Right ventricle myocardium inferior (tissue), 1 donor: ENCODE measurements around the gene OR2J3. TPM values are rescaled to one million over a fixed set of nuclear protein-coding genes. Genes with fewer than 3 reads are reported as not detected.
"Not testable (repeated sequence)": the region's sequence is repeated elsewhere in the genome, so short reads cannot be mapped to it uniquely, and the experiment has no call there.

ENCODE experiments used
- ATAC-seq: fragments of 200-7000 bp; cut with Tn5 transposase; one replicate; pipeline ENCODE4 v1.9.1; 2020; ENCODE audit warnings: mild to moderate bottlenecking, moderate library complexity
- DNase-seq: peaks from one replicate; pipeline ENCODE4 v3.0.0; 2021; ENCODE audit errors: missing footprints
- intact Hi-C: fragments of 100-400 bp; cut with DNase I; formaldehyde crosslinking; loops from one replicate; pipeline ENCODE4 v1.11.0; 2022
- long read RNA-seq: library from polyadenylated mRNA; unstranded; transcript quantifications from one replicate; pipeline ENCODE4 v2.0.0, GENCODE V29; 2021
- total RNA-seq: library from RNA; stranded (reverse); fragmentation: NEBNext Ultra II Directional; extraction: Animal tissue kit (Norgen Biotek cat#: 25700); gene quantifications from one replicate; pipeline ENCODE4 v1.2.1, GENCODE V29; 2021
- donor health status: DM: no; HTN: yes; CAD: no; lungs with severe emphysema.

The OR2J3 gene
- not detected for total RNA-seq
- long read RNA-seq: 0 reads

DNA sequence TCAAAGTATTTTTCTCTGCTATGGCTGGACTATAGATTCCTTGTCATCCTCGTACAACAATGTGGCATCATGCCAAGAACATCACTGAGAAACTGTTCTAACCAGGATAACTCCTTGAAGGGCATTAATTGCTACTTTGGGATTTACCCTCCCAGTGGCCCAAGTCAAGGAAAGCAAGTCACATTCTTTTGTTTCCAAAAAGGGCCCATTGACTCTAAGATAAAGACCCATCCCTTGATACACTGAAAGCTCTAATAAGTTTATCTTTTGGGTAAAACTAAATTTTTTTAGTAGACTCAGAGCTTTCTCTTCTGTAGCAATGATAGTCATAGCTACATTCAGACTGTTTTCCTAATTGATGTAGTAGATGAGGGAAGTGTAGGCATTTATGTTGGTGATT, at the start of gene OR2J3:
Gene OR2J3, plus strand, starts transcription at position 301 of the 400 bp plus-strand sequence. CDS start 3,833 bp downstream, outside the sequence.
- intact Hi-C loops: no loop called here
- ATAC-seq: no peak

DNA sequence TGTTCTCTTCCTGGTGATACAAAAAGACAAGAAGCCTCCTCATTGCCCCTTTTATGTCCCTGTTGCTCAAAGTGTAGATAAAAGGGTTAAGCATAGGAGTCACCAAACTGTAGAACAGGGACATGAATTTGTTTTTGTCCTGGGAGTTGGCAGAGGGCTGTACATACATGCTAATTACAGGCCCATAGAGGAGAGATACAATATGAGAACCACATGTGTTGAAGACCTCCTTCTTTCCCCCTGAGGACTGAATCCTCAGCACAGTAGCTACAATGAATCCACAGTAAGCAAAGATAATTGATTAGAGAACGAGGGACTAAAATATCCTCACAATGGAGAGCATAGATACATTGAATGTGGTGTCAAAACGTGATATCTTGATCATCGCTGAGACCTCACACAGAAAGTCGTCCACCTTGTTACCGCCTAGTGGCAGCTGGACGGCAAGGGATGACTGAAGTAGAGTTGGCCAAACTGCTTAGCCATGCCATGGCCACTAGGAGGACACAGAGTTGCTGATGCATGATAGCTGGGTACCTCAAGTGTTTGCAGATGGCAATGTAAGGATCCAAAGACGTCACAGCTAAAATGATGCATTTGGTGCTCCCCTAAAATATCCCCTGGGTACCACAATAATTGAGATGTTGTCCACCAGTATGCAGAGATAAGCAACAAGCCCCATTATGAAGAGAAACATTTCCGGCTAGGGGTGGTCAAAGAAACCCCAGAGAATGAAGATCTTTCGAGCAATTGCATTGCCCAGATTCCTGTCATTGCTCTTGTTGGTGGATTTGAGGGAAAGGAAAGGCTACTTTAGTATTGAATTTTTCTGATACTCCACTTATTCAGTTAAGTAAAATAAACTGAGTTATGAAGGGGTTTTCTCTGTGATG, 35.8 kb upstream of the OR2J3 start:
- no peak for ATAC-seq
- intact Hi-C loops: no loop called here

More for the DNA sequence above, at the start of gene OR2J3:
- DNase-seq: no peak

DNA sequence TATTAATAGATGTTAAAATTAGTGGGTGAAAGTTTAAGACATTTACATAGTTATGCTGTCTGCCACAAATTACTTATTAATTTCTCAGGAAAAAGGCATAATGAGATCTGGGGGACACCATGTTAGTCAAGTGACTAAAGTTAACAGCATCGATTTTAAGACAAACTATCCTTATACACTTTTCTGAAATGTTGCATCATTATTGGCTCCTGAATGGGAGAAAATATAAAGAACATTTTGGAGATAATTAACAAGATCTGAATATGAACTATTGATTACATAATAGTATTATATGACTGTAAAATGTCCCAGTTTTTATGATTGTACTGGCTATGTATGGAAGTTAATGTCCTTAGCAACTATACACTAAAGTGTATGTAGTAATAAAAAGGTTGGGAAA, 28.7 kb upstream of the OR2J3 start:
- intact Hi-C loops: no loop called here

More for the DNA sequence above, 35.8 kb upstream of the OR2J3 start:
- no peak for DNase-seq

DNA sequence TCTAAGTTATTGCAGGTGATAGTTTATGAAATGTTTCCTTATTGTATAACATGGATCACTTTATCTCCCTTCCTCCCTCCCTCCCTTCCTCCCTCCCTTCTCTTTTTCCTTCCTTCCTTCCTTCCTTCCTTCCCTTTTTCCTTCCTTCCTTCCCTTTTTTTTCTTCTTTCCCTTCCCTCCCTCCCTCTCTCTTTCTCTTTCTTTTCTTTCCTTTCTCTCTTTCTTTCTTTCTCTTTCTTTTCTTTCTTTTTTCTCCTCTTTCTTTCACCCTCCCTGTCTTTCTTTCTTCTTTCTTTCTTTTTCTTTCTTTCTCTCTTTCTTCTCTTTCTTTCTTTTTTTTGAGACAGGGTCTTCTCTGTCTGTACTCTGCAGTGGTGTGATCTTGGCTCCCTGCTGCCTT, 26.5 kb upstream of the OR2J3 start:
- ATAC-seq: no peak
- intact Hi-C loops: no loop called here

More for the DNA sequence above, 28.7 kb upstream of the OR2J3 start:
- ATAC-seq (no peak), DNase-seq (no peak)

DNA sequence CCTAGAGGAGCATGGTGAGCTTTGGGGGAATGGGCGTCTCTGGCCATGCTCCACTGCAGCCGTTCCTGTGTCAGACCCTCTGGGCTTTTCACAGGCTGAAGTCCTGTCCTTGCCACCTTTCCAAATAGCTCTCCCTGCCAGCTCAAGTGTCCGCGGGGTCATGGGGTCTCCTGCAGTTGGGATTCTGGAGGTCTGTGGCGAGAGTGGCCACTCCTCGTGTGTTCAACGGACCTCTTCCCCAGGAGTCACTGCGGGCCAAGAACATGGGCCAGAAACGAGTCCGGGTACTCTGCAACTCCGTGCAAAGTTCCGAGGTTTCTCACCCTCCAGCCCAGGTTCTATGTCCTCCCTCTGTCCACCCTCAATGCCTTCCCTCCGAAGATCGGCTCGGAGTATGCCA, 25.4 kb upstream of the OR2J3 start:
- intact Hi-C loops: no loop called here
- DNase-seq (no peak), ATAC-seq (no peak)

More for the DNA sequence above, 26.5 kb upstream of the OR2J3 start:
- DNase-seq: no peak

DNA sequence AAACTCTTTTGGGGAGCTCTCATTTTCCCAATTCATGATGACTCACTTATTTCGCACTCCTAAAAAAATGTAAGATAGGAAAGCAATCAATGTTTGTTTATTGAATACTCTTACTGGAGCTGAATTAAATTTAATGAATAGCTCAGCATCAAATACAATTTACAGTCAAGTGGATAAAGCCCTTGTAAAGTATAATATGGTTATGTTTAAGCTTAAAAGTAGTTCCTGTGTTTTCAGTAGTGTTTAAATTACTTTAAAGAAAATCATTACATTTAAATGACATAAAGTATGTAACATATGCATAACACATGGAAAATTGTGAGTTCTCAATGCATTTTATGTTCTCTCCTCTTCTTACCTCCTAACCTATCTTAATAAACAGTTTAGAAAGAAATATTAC, 20.6 kb upstream of the OR2J3 start, which contains the start of gene OR2B3:
Gene OR2B3, minus strand, starts transcription at position 101 of the 400 bp plus-strand sequence. Its CDS starts 65 bp downstream, at position 36.
- intact Hi-C loops: no loop called here
- no peak for DNase-seq
- ATAC-seq: no peak

DNA sequence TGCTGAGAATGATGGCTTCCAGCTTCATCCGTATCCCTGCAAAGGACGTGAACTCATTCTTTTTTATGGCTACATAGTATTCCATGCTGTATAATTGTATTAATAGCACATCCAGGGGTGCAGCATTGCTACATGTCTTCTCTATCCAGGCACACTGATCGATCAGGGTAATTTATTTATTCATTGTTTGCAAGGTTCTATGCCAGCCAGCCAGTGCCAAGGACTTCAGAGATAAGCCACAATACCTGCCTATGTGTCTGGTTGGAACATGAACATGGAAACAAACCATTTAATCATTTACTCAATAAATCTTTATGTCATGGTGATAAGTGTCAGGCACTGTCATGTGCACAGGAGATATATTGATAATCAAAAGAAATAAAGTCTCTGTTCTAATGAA, 14.9 kb upstream of the OR2J3 start:
- no peak for DNase-seq
- no peak for ATAC-seq
- intact Hi-C loops: no loop called here

DNA sequence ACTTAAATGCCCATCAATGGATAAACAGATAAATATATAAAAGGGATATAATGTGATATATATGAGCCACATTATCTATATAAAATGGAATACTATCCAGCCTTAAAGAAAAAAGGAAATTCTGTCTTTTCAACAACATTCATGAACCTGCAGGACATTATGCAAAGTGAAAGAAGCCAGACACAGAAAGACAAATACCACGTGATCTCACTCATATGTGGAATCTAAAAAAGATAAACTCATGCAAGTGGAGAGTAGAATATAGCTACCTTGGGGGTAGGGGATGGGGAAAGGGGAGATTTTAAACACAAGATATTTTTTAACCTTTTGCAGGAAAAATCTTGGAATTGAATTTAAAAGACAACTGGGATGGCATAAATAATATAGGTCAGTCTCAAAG, 10.1 kb upstream of the OR2J3 start:
- ATAC-seq (no peak), DNase-seq (no peak)
- intact Hi-C loops: no loop called here

DNA sequence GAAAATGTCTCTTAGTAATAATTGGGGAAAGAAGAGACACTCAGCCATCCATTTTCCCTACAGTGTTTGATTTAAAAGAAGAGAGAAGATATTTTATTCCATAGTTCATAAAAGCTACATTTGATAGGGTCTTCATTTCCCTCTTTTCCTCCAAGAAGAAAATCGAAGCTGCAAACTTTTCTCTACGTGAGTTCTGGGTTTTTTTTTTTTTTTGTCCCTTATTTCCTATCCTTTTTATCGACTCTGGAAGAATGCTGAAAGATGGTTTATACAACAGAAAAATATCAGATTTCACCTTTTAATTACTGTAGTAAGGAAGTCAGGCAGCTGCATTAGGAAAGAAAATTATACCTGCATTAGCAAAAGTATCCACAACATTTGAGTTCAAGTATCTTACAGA, 8.7 kb upstream of the OR2J3 start, which contains the start of gene OR2J1:
Gene OR2J1, plus strand, starts transcription at position 301 of the 400 bp plus-strand sequence. CDS start 1,453 bp downstream, outside the sequence.
- no peak for ATAC-seq
- intact Hi-C loops: no loop called here
- no peak for DNase-seq

DNA sequence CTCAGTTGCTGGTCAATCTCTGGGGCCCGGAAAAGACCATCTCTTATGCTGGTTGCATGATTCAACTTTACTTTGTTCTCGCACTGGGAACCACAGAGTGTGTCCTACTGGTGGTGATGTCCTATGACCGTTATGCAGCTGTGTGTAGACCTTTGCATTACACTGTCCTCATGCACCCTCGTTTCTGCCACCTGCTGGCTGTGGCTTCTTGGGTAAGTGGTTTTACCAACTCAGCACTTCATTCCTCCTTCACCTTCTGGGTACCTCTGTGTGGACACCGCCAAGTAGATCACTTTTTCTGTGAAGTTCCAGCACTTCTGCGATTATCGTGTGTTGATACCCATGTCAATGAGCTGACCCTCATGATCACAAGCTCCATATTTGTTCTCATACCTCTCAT, 4.3 kb downstream of the OR2J3 start:
- no peak for DNase-seq
- intact Hi-C loops: no loop called here
- ATAC-seq: no peak

DNA sequence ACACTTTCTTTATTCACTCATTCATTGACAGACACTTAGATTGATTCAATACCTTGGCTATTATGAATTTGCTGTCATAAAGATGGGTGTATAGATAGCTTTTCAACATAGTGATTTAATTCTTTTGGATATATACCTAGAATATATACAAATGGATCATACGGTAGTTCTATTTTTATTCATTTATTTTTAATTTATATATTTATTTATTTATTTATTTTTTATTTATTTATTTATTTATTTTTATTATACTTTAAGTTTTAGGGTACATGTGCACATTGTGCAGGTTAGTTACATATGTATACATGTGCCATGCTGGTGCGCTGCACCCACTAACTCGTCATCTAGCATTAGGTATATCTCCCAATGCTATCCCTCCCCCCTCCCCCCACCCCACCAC, 7.1 kb downstream of the OR2J3 start:
- intact Hi-C loops, DNase-seq, ATAC-seq: not testable (repeated sequence)

DNA sequence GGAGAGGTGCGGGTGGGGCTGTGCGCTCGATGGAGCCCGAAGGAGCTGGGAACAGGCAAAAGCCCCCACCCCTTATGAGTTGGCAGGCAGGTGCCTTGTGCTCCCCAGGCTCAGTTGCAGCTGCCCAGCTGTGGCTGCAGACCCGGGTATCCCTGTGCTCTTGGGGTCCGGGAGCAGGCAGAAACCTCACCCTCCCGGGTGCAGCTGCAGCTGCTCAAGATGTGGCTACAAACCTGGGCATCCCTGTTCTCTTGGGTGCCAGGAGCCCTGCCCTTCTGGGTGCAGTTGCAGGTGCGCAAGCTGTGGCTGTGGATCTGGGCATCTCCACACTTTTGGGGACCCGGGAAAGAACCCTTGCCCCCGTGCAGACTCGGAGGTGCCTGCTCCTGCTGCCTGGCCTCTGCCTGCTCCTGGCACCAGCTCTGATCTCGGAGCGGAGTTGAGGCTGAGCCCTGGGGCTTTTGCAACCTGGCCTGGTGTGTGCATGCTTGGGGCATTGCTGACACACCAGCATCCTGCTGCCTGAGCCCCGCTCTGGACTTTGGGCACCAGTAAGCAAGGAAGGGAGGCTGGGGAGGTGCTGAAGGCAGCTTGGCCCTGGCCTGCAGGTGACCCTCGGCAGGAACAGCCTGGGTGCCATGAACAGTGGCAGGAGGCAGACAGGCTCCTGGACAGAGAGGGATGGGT, 21.6 kb downstream of the OR2J3 start:
- intact Hi-C loops: no loop called here
- ATAC-seq (no peak), DNase-seq (peak; percentile 45)

DNA sequence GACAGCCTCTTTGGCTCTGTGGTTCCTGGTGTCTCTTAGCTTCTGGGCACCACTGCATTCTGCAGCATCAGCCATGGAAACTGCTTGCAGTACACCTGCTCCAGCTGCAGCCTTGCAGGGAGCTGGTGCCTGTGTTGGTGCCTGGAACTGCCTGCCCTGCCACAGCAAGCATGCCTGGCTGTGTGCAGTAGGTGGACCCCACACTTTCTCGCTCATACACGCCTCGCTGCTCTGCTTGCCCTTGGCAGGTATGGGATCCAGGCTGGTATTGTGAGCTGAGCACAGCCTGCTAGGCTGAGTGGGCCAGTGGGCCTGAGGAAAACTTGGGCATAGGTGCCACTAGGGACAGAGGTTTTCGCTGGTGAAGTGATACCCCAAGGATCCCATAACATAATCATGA, 22.8 kb downstream of the OR2J3 start:
- no peak for ATAC-seq
- DNase-seq: no peak
- intact Hi-C loops: no loop called here

DNA sequence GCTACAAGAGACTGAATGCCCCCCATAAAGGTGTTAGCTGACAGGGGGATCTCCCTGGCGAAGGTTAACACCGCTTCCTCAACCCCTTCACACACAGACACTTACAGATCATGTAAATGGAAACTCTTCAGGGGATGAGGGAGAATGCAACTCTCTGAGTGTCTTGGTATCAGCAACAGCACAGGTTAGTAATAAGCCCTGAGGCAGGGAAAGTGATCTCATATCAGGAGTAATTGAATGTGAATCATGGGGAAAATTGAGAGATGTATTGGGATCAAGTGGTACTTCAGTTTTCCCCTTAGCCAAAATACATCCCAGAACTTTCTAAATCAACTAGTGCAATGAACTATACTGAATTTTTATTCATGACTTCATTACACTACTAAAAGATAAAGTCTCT, 23.8 kb downstream of the OR2J3 start:
- no peak for DNase-seq
- ATAC-seq: no peak
- intact Hi-C loops: no loop called here

DNA sequence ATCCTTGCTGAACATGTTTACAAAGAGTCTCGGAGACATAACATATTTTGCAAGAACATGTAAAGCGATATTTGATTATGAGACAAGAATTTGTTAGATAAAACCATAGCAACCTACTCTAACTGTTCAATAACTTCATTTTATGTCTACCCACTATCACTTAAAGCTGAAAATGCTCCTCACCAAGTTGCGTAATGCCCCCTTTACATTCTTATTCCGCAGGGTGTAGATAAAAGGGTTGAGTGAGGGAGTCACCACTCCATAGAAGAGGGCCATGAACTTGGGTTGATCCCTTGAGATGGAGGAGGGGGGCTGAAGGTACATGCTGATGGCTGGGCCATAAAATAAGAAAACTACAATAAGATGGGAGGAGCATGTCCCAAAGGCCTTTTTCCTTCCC, 29.9 kb downstream of the OR2J3 start:
- intact Hi-C loops: no loop called here

DNA sequence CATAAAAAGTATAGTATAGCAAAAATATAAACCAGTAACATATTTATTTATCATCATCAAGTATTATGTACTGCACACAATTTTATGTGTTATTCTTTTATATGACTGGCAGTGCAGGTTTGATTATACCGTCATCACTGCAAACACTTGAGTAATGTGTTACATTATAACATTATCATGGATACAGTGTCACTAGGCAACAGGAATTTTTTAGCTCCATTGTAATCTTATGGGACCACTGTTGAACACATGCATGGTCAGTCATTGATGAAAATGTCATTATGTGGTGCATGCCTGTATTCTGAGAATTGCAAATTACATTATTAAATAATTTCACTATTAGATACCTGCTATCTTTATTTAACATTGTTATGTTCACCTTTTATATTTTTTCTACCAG, 33.7 kb downstream of the OR2J3 start:
- intact Hi-C loops: no loop called here
- DNase-seq (no peak), ATAC-seq (no peak)

More for the DNA sequence above, 29.9 kb downstream of the OR2J3 start:
- ATAC-seq (no peak), DNase-seq (no peak)

DNA sequence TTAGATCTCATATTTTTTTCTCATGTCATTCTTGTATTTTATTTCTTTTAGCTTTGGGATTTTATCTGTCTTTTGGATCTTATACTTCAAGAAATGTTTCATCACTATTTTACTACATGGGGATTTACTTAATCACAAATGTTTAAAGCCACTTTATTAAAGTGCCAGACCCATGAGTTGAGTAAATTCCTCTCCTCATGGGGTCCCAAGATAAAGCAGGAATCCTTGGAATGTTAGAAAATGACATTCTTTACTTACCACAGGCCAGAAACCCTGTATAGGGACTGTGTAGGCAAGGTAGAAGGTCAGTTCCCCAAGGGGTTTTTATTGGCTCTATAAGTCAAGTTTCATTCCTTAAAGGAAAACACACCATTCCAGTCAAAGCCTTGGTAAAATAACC, 34.5 kb downstream of the OR2J3 start:
- ATAC-seq: no peak
- intact Hi-C loops: no loop called here
- DNase-seq: no peak

DNA sequence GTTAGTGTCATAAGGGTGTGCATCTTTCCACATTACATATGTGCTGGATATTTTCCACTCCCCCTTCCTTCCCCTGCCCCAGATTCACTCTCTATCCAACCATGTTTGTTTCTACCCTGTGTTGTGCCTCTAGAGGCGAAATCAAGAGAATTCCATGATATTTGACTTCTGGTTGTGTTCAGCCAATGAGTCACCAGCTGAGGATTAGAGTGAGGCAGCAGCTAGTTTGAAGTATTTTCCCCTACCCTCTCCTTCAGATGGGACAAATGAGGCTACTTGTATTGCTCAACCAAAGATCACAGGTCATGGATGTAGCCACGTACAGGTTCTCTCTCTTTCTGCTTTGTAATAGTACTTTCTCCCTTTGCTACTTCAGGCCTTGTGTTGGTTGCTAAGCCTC, 38.3 kb downstream of the OR2J3 start:
- ATAC-seq: no peak
- intact Hi-C loops: no loop called here
- DNase-seq: no peak

DNA sequence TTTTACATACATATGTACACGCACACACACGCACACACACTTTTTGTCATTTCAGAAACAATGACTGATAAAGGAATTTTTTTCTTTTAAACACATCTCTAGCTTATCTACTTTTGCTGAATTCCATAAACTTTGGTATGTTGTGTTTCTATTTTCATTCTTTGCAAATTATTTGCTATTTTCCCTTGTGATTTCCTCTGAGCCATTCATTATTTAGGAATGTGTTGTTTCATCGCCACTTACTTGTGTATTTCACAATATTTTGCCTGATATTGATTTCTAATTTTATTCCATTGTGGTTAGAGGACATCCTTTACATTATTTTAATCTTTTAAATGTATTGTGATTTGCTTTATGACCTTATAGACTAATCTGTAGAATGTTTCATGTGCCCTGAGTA, 39.2 kb downstream of the OR2J3 start:
- no peak for ATAC-seq
- intact Hi-C loops: no loop called here
- DNase-seq: no peak

DNA sequence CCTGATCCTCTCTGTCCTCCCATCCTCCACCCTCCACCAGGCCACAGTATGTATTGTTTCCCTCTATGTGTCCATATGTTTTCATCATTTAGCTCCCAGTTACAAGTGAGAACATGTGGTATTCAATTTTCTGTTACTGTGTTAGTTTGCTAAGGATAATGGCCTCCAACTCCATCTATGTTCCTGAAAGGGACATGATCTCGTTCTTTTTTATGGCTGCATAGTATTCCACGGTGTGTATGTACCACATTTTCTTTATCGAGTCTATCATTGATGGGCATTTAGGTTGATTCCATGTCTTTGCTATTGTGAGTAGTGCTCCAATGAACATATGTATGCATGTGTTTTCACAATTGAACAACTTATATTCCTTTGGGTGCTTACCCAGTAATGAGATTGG, 41.6 kb downstream of the OR2J3 start:
- intact Hi-C loops, ATAC-seq, DNase-seq: not testable (repeated sequence)
